ENCODE measurements around the gene NKPD1. TPM values are rescaled to one million over a fixed set of nuclear protein-coding genes. Genes with fewer than 3 reads are reported as not detected.

Gene NKPD1
- 1 to 10 TPM in 1 of 4 donors, not detected in 3; 1.2 TPM for total RNA-seq

GRCh38 chr19:45160870-45161737, at the start of gene NKPD1:
TSS of gene NKPD1 (minus strand) at chr19:45160982. CDS start at chr19:45160150, 832 bp downstream.
- Histone ChIP-seq H3K36me3 (no peaks in the 10 kb centered on the region), H3K4me3 (no peak within 1 kb of the TSS), H3K4me1 (peaks cover 0 to 20% (median 4%) of the 10 kb centered on the region in 4 donors), H3K27me3 (peaks cover 0 to 62% of the 10 kb centered on the region in 2 donors), H3K27ac (no peak within 1 kb of the TSS), H3K9me3 (no peaks in the 10 kb centered on the region)
- WGBS, 2 donors: 41 to 49% methylated on average over 21 to 22 of the region's 29 CpGs
- no peak for DNase-seq (ENCODE audit: low spot score in 2 of 2)
- TF ChIP-seq CTCF (IDR thresholded peaks at IDR 0.05) (no peak), POLR2A (IDR thresholded peaks at IDR 0.05) (no peak), EP300 (IDR thresholded peaks at IDR 0.05) (no peak)

GRCh38 chr19:45206328-45206727, 45.5 kb upstream of the NKPD1 start:
- Histone ChIP-seq H3K36me3 (no peaks in the 10 kb centered on the region), H3K9me3 (no peaks in the 10 kb centered on the region), H3K4me1 (peaks cover 0 to 6% (median 0%) of the 10 kb centered on the region in 4 donors), H3K27ac (no peak overlapping the region), H3K27me3 (no peaks in the 10 kb centered on the region), H3K4me3 (no peak overlapping the region)
- no peak for DNase-seq (ENCODE audit: low spot score in 2 of 2)
- TF ChIP-seq POLR2A (IDR thresholded peaks at IDR 0.05): no peak
- no peak for TF ChIP-seq EP300 (IDR thresholded peaks at IDR 0.05)
- no peak for TF ChIP-seq CTCF (IDR thresholded peaks at IDR 0.05)
- 90 to 92% methylated on average over 3 of the region's 3 CpGs for WGBS, 2 donors

GRCh38 chr19:45205810-45206209, 45.0 kb upstream of the NKPD1 start:
- H3K27ac ChIP-seq: no peak overlapping the region
- H3K36me3 ChIP-seq: no peaks in the 10 kb centered on the region
- no peak for TF ChIP-seq EP300 (IDR thresholded peaks at IDR 0.05)
- no peak for TF ChIP-seq POLR2A (IDR thresholded peaks at IDR 0.05)
- TF ChIP-seq CTCF (IDR thresholded peaks at IDR 0.05): no peak
- no peaks in the 10 kb centered on the region for H3K27me3 ChIP-seq
- H3K9me3 ChIP-seq: no peaks in the 10 kb centered on the region
- 82% methylated on average over 12 of the region's 12 CpGs for WGBS, 2 donors
- H3K4me3 ChIP-seq: no peak overlapping the region
- H3K4me1 ChIP-seq: peaks cover 0 to 6% (median 0%) of the 10 kb centered on the region in 4 donors
- DNase-seq (ENCODE audit: low spot score in 2 of 2): no peak

GRCh38 chr19:45202637-45203036, 41.9 kb upstream of the NKPD1 start:
- Histone ChIP-seq H3K27ac (no peak overlapping the region), H3K36me3 (no peaks in the 10 kb centered on the region), H3K9me3 (no peaks in the 10 kb centered on the region), H3K27me3 (no peaks in the 10 kb centered on the region), H3K4me3 (no peak overlapping the region), H3K4me1 (peaks cover 0 to 6% (median 0%) of the 10 kb centered on the region in 4 donors)
- no peak for TF ChIP-seq CTCF (IDR thresholded peaks at IDR 0.05)
- no peak for TF ChIP-seq EP300 (IDR thresholded peaks at IDR 0.05)
- no peak for TF ChIP-seq POLR2A (IDR thresholded peaks at IDR 0.05)
- no peak for DNase-seq (ENCODE audit: low spot score in 2 of 2)
- 70 to 94% methylated on average over 6 of the region's 6 CpGs for WGBS, 2 donors

GRCh38 chr19:45200568-45200967, 39.8 kb upstream of the NKPD1 start:
- no peak for TF ChIP-seq POLR2A (IDR thresholded peaks at IDR 0.05)
- peak in 3 of 5 experiments; percentile 12 to 52 (median 22) for TF ChIP-seq CTCF (IDR thresholded peaks at IDR 0.05)
- no peak for TF ChIP-seq EP300 (IDR thresholded peaks at IDR 0.05)
- peaks cover 0 to 6% (median 0%) of the 10 kb centered on the region in 4 donors for H3K4me1 ChIP-seq
- 18 to 19% methylated on average over 4 of the region's 4 CpGs for WGBS, 2 donors
- no peaks in the 10 kb centered on the region for H3K27me3 ChIP-seq
- DNase-seq (ENCODE audit: low spot score in 2 of 2): peak in 1 of 2 donors; percentile 22
- H3K27ac ChIP-seq: no peak overlapping the region
- no peaks in the 10 kb centered on the region for H3K9me3 ChIP-seq
- no peaks in the 10 kb centered on the region for H3K36me3 ChIP-seq
- no peak overlapping the region for H3K4me3 ChIP-seq
